ENCODE data around the gene RIMKLA. TPM values are rescaled to one million over a fixed set of nuclear protein-coding genes. Genes with fewer than 3 reads are reported as not detected.
A peak's percentile ranks its signal among the peaks of the same experiment; 100 is the strongest.

The RIMKLA gene
- total and polyA plus RNA-seq, 10 of the 15 experiments (the other 5 are each of a cell fraction or from before 2014, with no cell fraction given): 0.01 to 0.52 (median 0.08) TPM

- Histone ChIP-seq H3K79me2 (ENCODE audit: control insufficient read depth, insufficient read depth, low read length) (peaks cover 5% of the 10 kb centered on the region), H3K27ac (ENCODE audit: control insufficient read depth, insufficient read depth) (peak within 1 kb of the TSS; percentile 19; the same call in 1 of the 2 replicates), H3K4me2 (ENCODE audit: control insufficient read depth, insufficient read depth) (peak within 1 kb of the TSS; percentile 94), H3K4me1 (ENCODE audit: control insufficient read depth, insufficient read depth, low read length) (peaks cover 5% of the 10 kb centered on the region; the same call in 1 of the 2 replicates), H3K36me3 (ENCODE audit: control insufficient read depth in 2 of 2, insufficient read depth in 2 of 2, low read length in 1 of 2) (peaks cover 0 to 8% of the 10 kb centered on the region in 2 experiments; a peak in 1 of 4 replicates), H3K9me3 (replicated peaks; ENCODE audit: control insufficient read depth, insufficient read depth, low read length) (no peaks in the 10 kb centered on the region), H3K27me3 (replicated peaks in 1 of 2; ENCODE audit: control insufficient read depth in 2 of 2, insufficient read depth in 2 of 2, low read length in 1 of 2) (no peaks in the 10 kb centered on the region), H4K20me1 (ENCODE audit: control insufficient read depth, insufficient read depth) (no peaks in the 10 kb centered on the region), H3K4me3 (peak within 1 kb of the TSS; percentile 71), H3K9ac (ENCODE audit: control insufficient read depth, insufficient read depth, low read length) (no peak within 1 kb of the TSS), H2AFZ (ENCODE audit: control insufficient read depth, low read depth, low read length) (peak within 1 kb of the TSS; percentile 89)
- in situ Hi-C loops (cut with MboI): no loop called here
- WGBS (ENCODE audit: insufficient coverage, insufficient replicate concordance, low lambda C conversion rate, missing lambda C conversion rate): 2% methylated on average over 57 of the region's 59 CpGs
- SMC1A ChIA-PET (ENCODE audit: uncharacterized antibody, unreplicated experiment): interaction anchor here (1.4 kb wide), 1 partner anchor 9 kb away, joined by 3 read pairs; no protein-coding TSS in a partner anchor
- peak; percentile 100 for ATAC-seq
- intact Hi-C loops (cut with micrococcal nuclease; ENCODE audit: unreplicated experiment): loop anchor here (1.0 to 10.0 kb wide), 3 partner anchors 195 to 288 kb away; partner anchors contain the start of genes PPIH and YBX1
- FAIRE-seq: peak; percentile 96
- CTCF ChIA-PET: interaction anchor here (0.8 to 1.3 kb wide), 2 partner anchors 10 to 14 kb away, joined by 3 to 5 read pairs; no protein-coding TSS in a partner anchor
- DNase-seq (ENCODE audit: low read depth, low spot score): peak; percentile 93
- POLR2A ChIA-PET: interaction anchor here (0.6 to 1.6 kb wide), 2 partner anchors 10 to 303 kb away, joined by 7 to 8 read pairs; no protein-coding TSS in a partner anchor
- BruUV-seq (replicated peaks): no TSS peak
- RAD21 ChIA-PET (ENCODE audit: unreplicated experiment): interaction anchor here (0.6 to 1.4 kb wide), 5 partner anchors 10 to 610 kb away, joined by 3 to 4 read pairs (median 3); partner anchors contain the start of genes C1orf50 and P3H1
- TF ChIP-seq USF1 (IDR thresholded peaks at IDR 0.05; ENCODE audit: borderline replicate concordance, extremely low read length, insufficient read depth, low read depth, low read length) (no peak), ZNF384 (IDR thresholded peaks at IDR 0.05; ENCODE audit: borderline replicate concordance, low read depth, low read length) (no peak), PAX5 (IDR thresholded peaks at IDR 0.05; ENCODE audit: borderline replicate concordance, low read depth, low read length) (peak; percentile 58; the same call in 1 of the 2 replicates), SMARCA5 (IDR thresholded peaks at IDR 0.05) (no peak), ZNF274 (IDR thresholded peaks at IDR 0.05; ENCODE audit: insufficient read depth, insufficient read length) (no peak), ZBTB33 (IDR thresholded peaks at IDR 0.05) (no peak), TCF7 (IDR thresholded peaks at IDR 0.05; ENCODE audit: borderline replicate concordance) (no peak), NR2F1 (conservative IDR thresholded peaks at IDR 0.05) (no peak), ZNF622 (IDR thresholded peaks at IDR 0.05) (no peak)
- TF ChIP-seq, protein P1, sequence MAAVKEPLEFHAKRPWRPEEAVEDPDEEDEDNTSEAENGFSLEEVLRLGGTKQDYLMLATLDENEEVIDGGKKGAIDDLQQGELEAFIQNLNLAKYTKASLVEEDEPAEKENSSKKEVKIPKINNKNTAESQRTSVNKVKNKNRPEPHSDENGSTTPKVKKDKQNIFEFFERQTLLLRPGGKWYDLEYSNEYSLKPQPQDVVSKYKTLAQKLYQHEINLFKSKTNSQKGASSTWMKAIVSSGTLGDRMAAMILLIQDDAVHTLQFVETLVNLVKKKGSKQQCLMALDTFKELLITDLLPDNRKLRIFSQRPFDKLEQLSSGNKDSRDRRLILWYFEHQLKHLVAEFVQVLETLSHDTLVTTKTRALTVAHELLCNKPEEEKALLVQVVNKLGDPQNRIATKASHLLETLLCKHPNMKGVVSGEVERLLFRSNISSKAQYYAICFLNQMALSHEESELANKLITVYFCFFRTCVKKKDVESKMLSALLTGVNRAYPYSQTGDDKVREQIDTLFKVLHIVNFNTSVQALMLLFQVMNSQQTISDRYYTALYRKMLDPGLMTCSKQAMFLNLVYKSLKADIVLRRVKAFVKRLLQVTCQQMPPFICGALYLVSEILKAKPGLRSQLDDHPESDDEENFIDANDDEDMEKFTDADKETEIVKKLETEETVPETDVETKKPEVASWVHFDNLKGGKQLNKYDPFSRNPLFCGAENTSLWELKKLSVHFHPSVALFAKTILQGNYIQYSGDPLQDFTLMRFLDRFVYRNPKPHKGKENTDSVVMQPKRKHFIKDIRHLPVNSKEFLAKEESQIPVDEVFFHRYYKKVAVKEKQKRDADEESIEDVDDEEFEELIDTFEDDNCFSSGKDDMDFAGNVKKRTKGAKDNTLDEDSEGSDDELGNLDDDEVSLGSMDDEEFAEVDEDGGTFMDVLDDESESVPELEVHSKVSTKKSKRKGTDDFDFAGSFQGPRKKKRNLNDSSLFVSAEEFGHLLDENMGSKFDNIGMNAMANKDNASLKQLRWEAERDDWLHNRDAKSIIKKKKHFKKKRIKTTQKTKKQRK (IDR thresholded peaks at IDR 0.05; ENCODE audit: low read depth, low read length): no peak
- TF ChIP-seq, protein P2, sequence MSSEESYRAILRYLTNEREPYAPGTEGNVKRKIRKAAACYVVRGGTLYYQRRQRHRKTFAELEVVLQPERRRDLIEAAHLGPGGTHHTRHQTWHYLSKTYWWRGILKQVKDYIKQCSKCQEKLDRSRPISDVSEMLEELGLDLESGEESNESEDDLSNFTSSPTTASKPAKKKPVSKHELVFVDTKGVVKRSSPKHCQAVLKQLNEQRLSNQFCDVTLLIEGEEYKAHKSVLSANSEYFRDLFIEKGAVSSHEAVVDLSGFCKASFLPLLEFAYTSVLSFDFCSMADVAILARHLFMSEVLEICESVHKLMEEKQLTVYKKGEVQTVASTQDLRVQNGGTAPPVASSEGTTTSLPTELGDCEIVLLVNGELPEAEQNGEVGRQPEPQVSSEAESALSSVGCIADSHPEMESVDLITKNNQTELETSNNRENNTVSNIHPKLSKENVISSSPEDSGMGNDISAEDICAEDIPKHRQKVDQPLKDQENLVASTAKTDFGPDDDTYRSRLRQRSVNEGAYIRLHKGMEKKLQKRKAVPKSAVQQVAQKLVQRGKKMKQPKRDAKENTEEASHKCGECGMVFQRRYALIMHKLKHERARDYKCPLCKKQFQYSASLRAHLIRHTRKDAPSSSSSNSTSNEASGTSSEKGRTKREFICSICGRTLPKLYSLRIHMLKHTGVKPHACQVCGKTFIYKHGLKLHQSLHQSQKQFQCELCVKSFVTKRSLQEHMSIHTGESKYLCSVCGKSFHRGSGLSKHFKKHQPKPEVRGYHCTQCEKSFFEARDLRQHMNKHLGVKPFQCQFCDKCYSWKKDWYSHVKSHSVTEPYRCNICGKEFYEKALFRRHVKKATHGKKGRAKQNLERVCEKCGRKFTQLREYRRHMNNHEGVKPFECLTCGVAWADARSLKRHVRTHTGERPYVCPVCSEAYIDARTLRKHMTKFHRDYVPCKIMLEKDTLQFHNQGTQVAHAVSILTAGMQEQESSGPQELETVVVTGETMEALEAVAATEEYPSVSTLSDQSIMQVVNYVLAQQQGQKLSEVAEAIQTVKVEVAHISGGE (CRISPR knock-in tag; IDR thresholded peaks at IDR 0.05): no peak
Measured at GRCh38 chr1:42462828-42463763, 82.5 kb downstream of the RIMKLA start, which contains the start of gene CCDC30. TSS of gene CCDC30 (plus strand) at chr1:42463286. CDS start at chr1:42480552, 17,266 bp downstream.

All from GM12878 (cell line).